ENCODE measurements around the gene TMEM38B.
A peak's percentile ranks its signal among the peaks of the same experiment; 100 is the strongest.

The TMEM38B gene

DNA sequence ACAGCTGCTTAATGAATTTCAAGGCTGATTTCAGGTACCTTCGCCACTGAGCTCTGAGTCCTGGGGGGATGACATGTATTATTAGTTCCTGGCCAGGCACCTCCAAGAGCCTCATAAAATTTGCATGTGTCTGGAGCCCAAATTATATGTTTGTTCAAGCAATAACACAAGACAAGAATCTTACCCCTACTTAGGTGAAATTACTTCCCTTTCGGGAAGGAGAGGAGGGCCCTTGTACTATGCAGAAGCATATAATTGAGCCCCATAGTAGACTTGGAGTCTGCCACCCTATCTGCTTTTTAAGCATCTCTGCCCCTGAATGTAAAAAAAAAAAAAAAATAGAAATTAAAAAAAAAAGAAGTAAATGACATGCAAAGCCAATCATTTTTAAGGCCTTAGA is 13.0 kb upstream of the TMEM38B start:
- no peak overlapping the region for H3K27ac ChIP-seq (ENCODE audit: low read depth, low read length)

GRCh38 chr9:105681724-105682123 is 12.6 kb upstream of the TMEM38B start:
- H3K9me3 ChIP-seq (ENCODE audit: control insufficient read depth in 5 of 5, low read length in 5 of 5) = no peaks in the 10 kb centered on the region
- H3K9ac ChIP-seq (ENCODE audit: low read length in 5 of 5) = no peak overlapping the region
- H3K27me3 ChIP-seq (ENCODE audit: control insufficient read depth in 5 of 5, insufficient read depth in 4 of 5, low read length in 5 of 5) = peaks cover 0 to under 1% (median 0%) of the 10 kb centered on the region in 5 donors
- no peak overlapping the region for H3K4me3 ChIP-seq (ENCODE audit: low read depth in 1 of 5, low read length in 5 of 5)
- no peak overlapping the region for H3K27ac ChIP-seq (ENCODE audit: low read depth, low read length)
- no peaks in the 10 kb centered on the region for H3K4me1 ChIP-seq (ENCODE audit: control insufficient read depth in 5 of 5, insufficient read depth in 5 of 5, low read length in 5 of 5)
- H3K36me3 ChIP-seq (ENCODE audit: control insufficient read depth in 5 of 5, insufficient read depth in 5 of 5, low read length in 5 of 5) = no peaks in the 10 kb centered on the region

More for the DNA sequence above, 13.0 kb upstream of the TMEM38B start:
- H3K36me3 ChIP-seq (ENCODE audit: control insufficient read depth in 5 of 5, insufficient read depth in 5 of 5, low read length in 5 of 5) = no peaks in the 10 kb centered on the region
- H3K9ac ChIP-seq (ENCODE audit: low read length in 5 of 5) = no peak overlapping the region
- H3K4me3 ChIP-seq (ENCODE audit: low read depth in 1 of 5, low read length in 5 of 5) = no peak overlapping the region
- H3K4me1 ChIP-seq (ENCODE audit: control insufficient read depth in 5 of 5, insufficient read depth in 5 of 5, low read length in 5 of 5) = no peaks in the 10 kb centered on the region
- no peaks in the 10 kb centered on the region for H3K9me3 ChIP-seq (ENCODE audit: control insufficient read depth in 5 of 5, low read length in 5 of 5)
- no peaks in the 10 kb centered on the region for H3K27me3 ChIP-seq (ENCODE audit: control insufficient read depth in 5 of 5, insufficient read depth in 4 of 5, low read length in 5 of 5)

DNA sequence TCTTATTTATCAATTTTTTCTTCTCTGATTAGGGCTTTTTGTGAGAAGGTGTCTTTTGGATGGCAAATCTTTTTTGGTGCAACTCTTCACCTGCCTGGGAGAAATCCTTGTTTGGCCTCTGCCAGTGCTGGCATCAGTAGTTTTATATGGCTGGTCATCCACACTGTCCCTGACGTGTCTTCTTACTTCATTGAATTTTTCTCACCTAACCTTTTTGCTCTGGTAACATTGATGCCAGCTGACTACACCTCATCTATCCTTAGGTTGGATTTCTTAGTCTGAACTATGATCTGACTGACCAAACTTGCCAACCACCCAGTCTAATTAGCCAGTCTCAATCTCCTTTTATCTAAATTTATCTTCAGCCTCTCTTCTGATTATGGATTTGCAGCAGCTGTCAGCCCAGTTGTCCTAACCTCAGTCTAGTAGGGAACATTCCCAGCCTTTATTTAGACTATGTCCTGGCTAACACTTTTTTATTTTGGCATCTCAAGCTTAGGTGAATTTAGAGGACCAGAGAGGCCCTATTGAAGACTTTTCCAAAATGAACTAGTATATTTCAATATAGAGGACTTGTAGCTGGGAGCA is 10.6 kb upstream of the TMEM38B start:
- H3K9ac ChIP-seq (ENCODE audit: low read length in 5 of 5) = no peak overlapping the region
- peaks cover 0 to 2% (median 0%) of the 10 kb centered on the region in 5 donors for H3K27me3 ChIP-seq (ENCODE audit: control insufficient read depth in 5 of 5, insufficient read depth in 4 of 5, low read length in 5 of 5)
- H3K9me3 ChIP-seq (ENCODE audit: control insufficient read depth in 5 of 5, low read length in 5 of 5) = no peaks in the 10 kb centered on the region
- no peaks in the 10 kb centered on the region for H3K36me3 ChIP-seq (ENCODE audit: control insufficient read depth in 5 of 5, insufficient read depth in 5 of 5, low read length in 5 of 5)
- H3K4me1 ChIP-seq (ENCODE audit: control insufficient read depth in 5 of 5, insufficient read depth in 5 of 5, low read length in 5 of 5) = no peaks in the 10 kb centered on the region
- H3K27ac ChIP-seq (ENCODE audit: low read depth, low read length) = no peak overlapping the region
- no peak overlapping the region for H3K4me3 ChIP-seq (ENCODE audit: low read depth in 1 of 5, low read length in 5 of 5)

DNA sequence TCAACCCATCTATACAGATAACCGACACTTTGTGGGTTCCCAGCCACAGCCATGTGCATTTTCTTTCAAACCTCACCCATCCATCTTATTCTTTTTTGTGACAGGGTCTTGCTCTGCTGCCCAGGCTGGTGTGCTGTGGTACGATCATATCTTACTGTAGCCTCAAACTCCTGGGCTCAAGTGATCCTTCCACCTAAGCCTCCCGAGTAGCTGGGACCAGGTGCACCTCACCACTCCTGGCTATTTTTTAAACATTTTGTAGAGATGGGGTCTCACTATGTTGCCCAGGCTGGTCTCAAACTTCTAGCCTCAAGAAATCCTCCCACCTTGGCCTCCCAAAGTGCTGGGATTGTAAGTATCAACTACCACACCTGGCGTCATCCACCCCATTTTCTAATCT is 7.4 kb upstream of the TMEM38B start:
- Histone ChIP-seq H3K9me3 (ENCODE audit: control insufficient read depth in 5 of 5, low read length in 5 of 5) (no peaks in the 10 kb centered on the region), H3K9ac (ENCODE audit: low read length in 5 of 5) (no peak overlapping the region), H3K4me1 (ENCODE audit: control insufficient read depth in 5 of 5, insufficient read depth in 5 of 5, low read length in 5 of 5) (no peaks in the 10 kb centered on the region), H3K27me3 (ENCODE audit: control insufficient read depth in 5 of 5, insufficient read depth in 4 of 5, low read length in 5 of 5) (peaks cover 0 to 3% (median 0%) of the 10 kb centered on the region in 5 donors), H3K27ac (ENCODE audit: low read depth, low read length) (no peak overlapping the region), H3K36me3 (ENCODE audit: control insufficient read depth in 5 of 5, insufficient read depth in 5 of 5, low read length in 5 of 5) (no peaks in the 10 kb centered on the region), H3K4me3 (ENCODE audit: low read depth in 1 of 5, low read length in 5 of 5) (no peak overlapping the region)

DNA sequence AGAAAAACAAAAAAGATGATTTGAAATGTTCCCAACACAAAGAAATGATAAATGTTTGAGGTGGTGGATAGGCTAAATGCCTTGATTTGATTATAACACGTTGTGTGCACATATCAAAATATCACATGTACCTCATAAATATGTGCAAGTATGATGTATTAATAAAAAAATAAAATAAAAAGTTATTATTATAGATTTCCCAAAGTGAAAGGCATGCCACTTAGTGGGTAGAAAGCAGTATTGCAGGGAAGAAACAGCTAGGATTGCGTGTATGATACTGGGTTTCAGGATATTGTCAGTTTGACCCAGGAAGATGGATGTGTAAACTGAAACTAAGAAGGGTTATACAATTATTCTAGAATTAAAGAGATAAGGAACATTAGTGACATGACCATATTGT is 3.6 kb upstream of the TMEM38B start:
- Histone ChIP-seq H3K4me1 (ENCODE audit: control insufficient read depth in 5 of 5, insufficient read depth in 5 of 5, low read length in 5 of 5) (peaks cover 0 to 20% (median 14%) of the 10 kb centered on the region in 5 donors), H3K27ac (ENCODE audit: low read depth, low read length) (no peak overlapping the region), H3K9ac (ENCODE audit: low read length in 5 of 5) (no peak overlapping the region), H3K9me3 (ENCODE audit: control insufficient read depth in 5 of 5, low read length in 5 of 5) (no peaks in the 10 kb centered on the region), H3K27me3 (ENCODE audit: control insufficient read depth in 5 of 5, insufficient read depth in 4 of 5, low read length in 5 of 5) (peaks cover 0 to 12% (median 6%) of the 10 kb centered on the region in 5 donors), H3K36me3 (ENCODE audit: control insufficient read depth in 5 of 5, insufficient read depth in 5 of 5, low read length in 5 of 5) (no peaks in the 10 kb centered on the region), H3K4me3 (ENCODE audit: low read depth in 1 of 5, low read length in 5 of 5) (no peak overlapping the region)

GRCh38 chr9:105693435-105694189 is 729 bp upstream of the TMEM38B start:
- Histone ChIP-seq H3K9me3 (ENCODE audit: control insufficient read depth in 5 of 5, low read length in 5 of 5) (no peaks in the 10 kb centered on the region), H3K9ac (ENCODE audit: low read length in 5 of 5) (peak overlapping the region in 2 of 5 donors; percentile 51 to 76), H3K36me3 (ENCODE audit: control insufficient read depth in 5 of 5, insufficient read depth in 5 of 5, low read length in 5 of 5) (no peaks in the 10 kb centered on the region), H3K27ac (ENCODE audit: low read depth, low read length) (no peak overlapping the region), H3K4me3 (ENCODE audit: low read depth in 1 of 5, low read length in 5 of 5) (peak overlapping the region; percentile 75 to 93 (median 89)), H3K27me3 (ENCODE audit: control insufficient read depth in 5 of 5, insufficient read depth in 4 of 5, low read length in 5 of 5) (peaks cover 0 to 10% (median 6%) of the 10 kb centered on the region in 5 donors), H3K4me1 (ENCODE audit: control insufficient read depth in 5 of 5, insufficient read depth in 5 of 5, low read length in 5 of 5) (peaks cover 0 to 20% (median 14%) of the 10 kb centered on the region in 5 donors)

GRCh38 chr9:105694848-105695581 is 674 bp downstream of the TMEM38B start:
- Histone ChIP-seq H3K4me3 (ENCODE audit: low read depth in 1 of 5, low read length in 5 of 5) (peak overlapping the region; percentile 84 to 93 (median 89)), H3K36me3 (ENCODE audit: control insufficient read depth in 5 of 5, insufficient read depth in 5 of 5, low read length in 5 of 5) (no peaks in the 10 kb centered on the region), H3K27me3 (ENCODE audit: control insufficient read depth in 5 of 5, insufficient read depth in 4 of 5, low read length in 5 of 5) (peaks cover 0 to 10% (median 6%) of the 10 kb centered on the region in 5 donors), H3K9me3 (ENCODE audit: control insufficient read depth in 5 of 5, low read length in 5 of 5) (no peaks in the 10 kb centered on the region), H3K27ac (ENCODE audit: low read depth, low read length) (peak overlapping the region; percentile 26), H3K4me1 (ENCODE audit: control insufficient read depth in 5 of 5, insufficient read depth in 5 of 5, low read length in 5 of 5) (peaks cover 0 to 20% (median 14%) of the 10 kb centered on the region in 5 donors), H3K9ac (ENCODE audit: low read length in 5 of 5) (peak overlapping the region; percentile 54 to 82 (median 68))

GRCh38 chr9:105696219-105696793 is 2.0 kb downstream of the TMEM38B start:
- Histone ChIP-seq H3K27me3 (ENCODE audit: control insufficient read depth in 5 of 5, insufficient read depth in 4 of 5, low read length in 5 of 5) (peaks cover 0 to 10% (median 6%) of the 10 kb centered on the region in 5 donors), H3K36me3 (ENCODE audit: control insufficient read depth in 5 of 5, insufficient read depth in 5 of 5, low read length in 5 of 5) (no peaks in the 10 kb centered on the region), H3K9me3 (ENCODE audit: control insufficient read depth in 5 of 5, low read length in 5 of 5) (no peaks in the 10 kb centered on the region), H3K4me1 (ENCODE audit: control insufficient read depth in 5 of 5, insufficient read depth in 5 of 5, low read length in 5 of 5) (peaks cover 0 to 20% (median 14%) of the 10 kb centered on the region in 5 donors), H3K9ac (ENCODE audit: low read length in 5 of 5) (no peak overlapping the region), H3K4me3 (ENCODE audit: low read depth in 1 of 5, low read length in 5 of 5) (no peak overlapping the region), H3K27ac (ENCODE audit: low read depth, low read length) (no peak overlapping the region)

DNA sequence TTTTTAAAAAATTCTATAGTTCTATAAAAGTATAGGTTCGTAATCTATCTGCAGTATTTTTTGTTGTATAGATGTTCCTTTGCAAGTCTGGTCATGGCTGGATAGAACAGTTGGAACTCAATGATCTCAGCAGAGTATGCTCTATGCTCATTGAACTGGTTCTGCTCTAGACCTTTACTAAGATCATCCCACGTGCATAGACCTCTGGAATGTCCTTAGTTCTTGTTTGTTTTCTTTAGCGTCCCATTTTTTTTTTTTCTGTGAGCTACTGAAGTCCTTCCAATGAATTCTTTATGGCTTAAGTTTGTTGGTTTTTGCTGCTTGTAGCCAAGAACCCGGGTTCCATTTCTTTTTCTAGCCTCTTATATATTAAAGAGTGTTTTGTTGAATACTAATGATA is 3.5 kb downstream of the TMEM38B start:
- Histone ChIP-seq H3K27ac (ENCODE audit: low read depth, low read length) (no peak overlapping the region), H3K4me3 (ENCODE audit: low read depth in 1 of 5, low read length in 5 of 5) (no peak overlapping the region), H3K36me3 (ENCODE audit: control insufficient read depth in 5 of 5, insufficient read depth in 5 of 5, low read length in 5 of 5) (no peaks in the 10 kb centered on the region), H3K27me3 (ENCODE audit: control insufficient read depth in 5 of 5, insufficient read depth in 4 of 5, low read length in 5 of 5) (peaks cover 0 to 6% (median 5%) of the 10 kb centered on the region in 5 donors), H3K9ac (ENCODE audit: low read length in 5 of 5) (no peak overlapping the region), H3K9me3 (ENCODE audit: control insufficient read depth in 5 of 5, low read length in 5 of 5) (no peaks in the 10 kb centered on the region), H3K4me1 (ENCODE audit: control insufficient read depth in 5 of 5, insufficient read depth in 5 of 5, low read length in 5 of 5) (peaks cover 0 to 20% (median 14%) of the 10 kb centered on the region in 5 donors)

Measured in subcutaneous abdominal adipose tissue (tissue), 5 donors.